AG08396 (cell line): Measurements from ENCODE around the gene MRPL41.
"Not testable (repeated sequence)": the region's sequence is repeated elsewhere in the genome, so short reads cannot be mapped to it uniquely, and the experiment has no call there.

Experiments used
- DNase-seq: peaks from one replicate; pipeline ENCODE4 v3.0.0; 2012; ENCODE audit warnings: low spot score, mixed read lengths

Gene MRPL41

GRCh38 chr9:137522746-137523455 is 28.8 kb upstream of the MRPL41 start:
- DNase-seq: no peak

- DNase-seq: no peak
Measured at GRCh38 chr9:137524161-137524980, 27.3 kb upstream of the MRPL41 start.

GRCh38 chr9:137524981-137525317 is 26.7 kb upstream of the MRPL41 start:
- DNase-seq: no peak

- DNase-seq: no peak
Measured at GRCh38 chr9:137530331-137530730, 21.3 kb upstream of the MRPL41 start.

- DNase-seq: peak; percentile 42
Measured at GRCh38 chr9:137531099-137531765, 20.4 kb upstream of the MRPL41 start.

GRCh38 chr9:137532891-137533468 is 18.7 kb upstream of the MRPL41 start:
- DNase-seq: not testable (repeated sequence)

- DNase-seq: peak; percentile 75
Measured at GRCh38 chr9:137534256-137535119, 17.2 kb upstream of the MRPL41 start.

GRCh38 chr9:137535120-137535428 is 16.6 kb upstream of the MRPL41 start:
- DNase-seq: no peak

- DNase-seq: not testable (repeated sequence)
Measured at GRCh38 chr9:137536594-137537131, 15.0 kb upstream of the MRPL41 start.

GRCh38 chr9:137538058-137538457 is 13.6 kb upstream of the MRPL41 start:
- DNase-seq: no peak

- DNase-seq: no peak
Measured at GRCh38 chr9:137540536-137540935, 11.1 kb upstream of the MRPL41 start.

GRCh38 chr9:137542486-137542885 is 9.2 kb upstream of the MRPL41 start:
- no peak for DNase-seq

GRCh38 chr9:137543237-137543963 is 8.3 kb upstream of the MRPL41 start:
- DNase-seq: no peak

GRCh38 chr9:137544176-137544760 is 7.4 kb upstream of the MRPL41 start:
- DNase-seq: no peak

- DNase-seq: no peak
Measured at GRCh38 chr9:137545123-137545522, 6.6 kb upstream of the MRPL41 start.

- DNase-seq: no peak
Measured at GRCh38 chr9:137547687-137548543, 3.8 kb upstream of the MRPL41 start.

- peak; percentile 86 for DNase-seq
Measured at GRCh38 chr9:137550231-137550621, 1.5 kb upstream of the MRPL41 start, which contains the start of gene PNPLA7. TSS of gene PNPLA7 (minus strand) at chr9:137550402. CDS start at chr9:137550197, 205 bp downstream.

- DNase-seq: not testable (repeated sequence)
Measured at GRCh38 chr9:137550958-137551263, 768 bp upstream of the MRPL41 start.

GRCh38 chr9:137552022-137552768 is 516 bp downstream of the MRPL41 start:
- DNase-seq: peak; percentile 55
